Lung (tissue), 12 donors: ENCODE results near the gene CLTC. TPM values are rescaled to one million over a fixed set of nuclear protein-coding genes. Genes with fewer than 3 reads are reported as not detected.
A peak's percentile ranks its signal among the peaks of the same experiment; 100 is the strongest.

ENCODE experiments used
- ATAC-seq: fragments of 200-7000 bp; cut with Tn5 transposase; one replicate; pipeline ENCODE4 v1.9.1; 2020; ENCODE audit warnings: moderate number of reproducible peaks; ENCODE audit not compliant: insufficient read depth, low FRiP score
- DNase-seq, 3 donors: peaks; one replicate each; pipeline ENCODE4 v3.0.0-alpha.2; 2013 to 2017
- H3K27ac ChIP-seq, 2 donors: one replicate each; pipeline ENCODE4 v1.5.1; 2013; ENCODE audit warnings: mild to moderate bottlenecking in 2 of 2, moderate library complexity in 2 of 2, control low read depth in 1 of 2, inconsistent platforms in 1 of 2, low read depth in 1 of 2, low read length in 1 of 2
- H3K27me3 ChIP-seq, 3 donors: one replicate each; pipeline ENCODE4 v1.5.1; 2013; ENCODE audit warnings: low read length in 2 of 3; ENCODE audit not compliant: control insufficient read depth in 3 of 3, insufficient read depth in 3 of 3
- H3K36me3 ChIP-seq, 4 donors: one replicate each; pipeline ENCODE4 v1.5.1; 2013; ENCODE audit warnings: low read length in 4 of 4, mild to moderate bottlenecking in 1 of 4, moderate library complexity in 1 of 4; ENCODE audit not compliant: control insufficient read depth in 4 of 4, insufficient read depth in 4 of 4
- H3K4me1 ChIP-seq, 5 donors: one replicate each; pipeline ENCODE4 v1.5.1; 2013; ENCODE audit warnings: low read length in 5 of 5, mild to moderate bottlenecking in 2 of 5, moderate library complexity in 1 of 5; ENCODE audit not compliant: control insufficient read depth in 5 of 5, insufficient read depth in 5 of 5
- H3K4me3 ChIP-seq: one replicate; pipeline ENCODE4 v1.5.1; 2013; ENCODE audit warnings: mild to moderate bottlenecking, control low read depth, moderate library complexity
- H3K9ac ChIP-seq, 2 donors: one replicate each; pipeline ENCODE4 v1.5.1; 2013; ENCODE audit warnings: low read length in 2 of 2, control low read depth in 1 of 2; ENCODE audit not compliant: insufficient read depth in 1 of 2
- H3K9me3 ChIP-seq, 4 donors: one replicate each; pipeline ENCODE4 v1.5.1; 2013; ENCODE audit warnings: low read length in 3 of 4, mild to moderate bottlenecking in 1 of 4, moderate library complexity in 1 of 4; ENCODE audit not compliant: control insufficient read depth in 4 of 4, insufficient read depth in 3 of 4
- WGBS, 2 donors: extraction: QIAGEN DNeasy Blood & Tissue Kit; methylation state at CpG; one replicate each; pipeline ENCODE4 v1.1.7; 2013; 5-methylcytosine and 5-hydroxymethylcytosine counted together
- polyA plus RNA-seq, 2 donors: library from polyadenylated mRNA; stranded (reverse); fragments of 200-250 nt; gene quantifications; one replicate each; pipeline ENCODE4 v1.2.1, GENCODE V29; 2013
- total RNA-seq, 2 donors: library from RNA; depleted of rRNA in 1 of 2; stranded (reverse); fragments of >200 nt in 1 of 2; gene quantifications; one replicate each; pipeline ENCODE4 v1.2.1, GENCODE V29; 2014 to 2021
- TF ChIP-seq, protein P1 (sequence below): IDR thresholded peaks from 2 replicates; pipeline ENCODE4 v1.5.1; 2012; ENCODE audit warnings: mild to moderate bottlenecking; ENCODE audit errors: control extremely low read depth, extremely low read depth
- donor health status: control.
- donor health status: control.
- donor health status: Bipolar disorder and iron deficiency.
- donor health status: healthy.
- donor health status: DM: yes; HTN: yes; CAD: no.

CLTC gene
- total and polyA plus RNA-seq, 4 donors = 87.7 to 246 (median 162) TPM

DNA sequence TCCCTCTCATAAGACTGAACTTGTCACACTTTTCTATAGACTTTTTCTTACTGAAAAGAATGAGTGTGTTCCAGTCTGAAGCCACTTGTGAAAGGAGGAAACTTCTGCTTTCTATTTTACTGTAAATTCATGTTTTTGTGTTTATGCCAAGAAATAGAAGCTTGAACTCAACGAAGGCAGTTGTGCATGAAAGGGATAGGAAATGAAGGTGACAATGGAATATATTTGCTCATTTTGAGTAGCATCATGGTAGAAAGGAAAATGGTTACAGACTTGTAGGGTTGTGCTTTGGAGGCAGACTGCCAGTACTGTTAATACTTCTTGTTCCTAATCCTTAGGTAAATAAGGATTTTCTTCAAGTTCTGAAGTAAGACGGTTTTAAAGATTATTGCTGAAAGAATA is 8.1 kb downstream of the CLTC start:
- Histone ChIP-seq H3K36me3 (peaks cover 0 to 5% (median 1%) of the 10 kb centered on the region in 4 donors), H3K27ac (no peak overlapping the region), H3K4me1 (peaks cover 0 to 28% (median 20%) of the 10 kb centered on the region in 5 donors), H3K9ac (peak overlapping the region in 1 of 2 donors; percentile 8), H3K27me3 (no peaks in the 10 kb centered on the region), H3K4me3 (no peak overlapping the region), H3K9me3 (no peaks in the 10 kb centered on the region)
- ATAC-seq (no peak), DNase-seq (peak in 1 of 3 donors; percentile 49)
- TF ChIP-seq, protein P1, sequence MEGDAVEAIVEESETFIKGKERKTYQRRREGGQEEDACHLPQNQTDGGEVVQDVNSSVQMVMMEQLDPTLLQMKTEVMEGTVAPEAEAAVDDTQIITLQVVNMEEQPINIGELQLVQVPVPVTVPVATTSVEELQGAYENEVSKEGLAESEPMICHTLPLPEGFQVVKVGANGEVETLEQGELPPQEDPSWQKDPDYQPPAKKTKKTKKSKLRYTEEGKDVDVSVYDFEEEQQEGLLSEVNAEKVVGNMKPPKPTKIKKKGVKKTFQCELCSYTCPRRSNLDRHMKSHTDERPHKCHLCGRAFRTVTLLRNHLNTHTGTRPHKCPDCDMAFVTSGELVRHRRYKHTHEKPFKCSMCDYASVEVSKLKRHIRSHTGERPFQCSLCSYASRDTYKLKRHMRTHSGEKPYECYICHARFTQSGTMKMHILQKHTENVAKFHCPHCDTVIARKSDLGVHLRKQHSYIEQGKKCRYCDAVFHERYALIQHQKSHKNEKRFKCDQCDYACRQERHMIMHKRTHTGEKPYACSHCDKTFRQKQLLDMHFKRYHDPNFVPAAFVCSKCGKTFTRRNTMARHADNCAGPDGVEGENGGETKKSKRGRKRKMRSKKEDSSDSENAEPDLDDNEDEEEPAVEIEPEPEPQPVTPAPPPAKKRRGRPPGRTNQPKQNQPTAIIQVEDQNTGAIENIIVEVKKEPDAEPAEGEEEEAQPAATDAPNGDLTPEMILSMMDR = no peak
- 15 to 21% methylated on average over 2 of the region's 2 CpGs for WGBS, 2 donors

DNA sequence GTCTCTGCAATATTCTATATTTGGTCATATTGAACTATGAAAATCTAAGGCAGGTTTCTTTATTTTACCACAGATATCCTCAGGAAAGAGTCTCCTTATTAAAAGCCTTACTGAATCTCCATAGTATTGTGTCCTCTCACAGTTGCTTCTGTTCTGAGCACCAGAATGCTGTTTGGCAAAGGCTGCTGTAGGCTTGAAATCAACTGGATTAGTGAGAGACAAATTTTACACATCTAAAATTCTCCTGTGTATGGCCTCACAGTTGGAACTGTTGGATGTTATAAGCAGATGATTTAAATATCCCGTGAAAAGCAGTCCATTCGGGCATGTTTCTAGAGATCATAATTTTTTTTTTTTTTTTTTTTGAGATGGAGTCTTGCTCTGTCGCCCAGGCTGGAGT is 9.5 kb downstream of the CLTC start:
- H3K36me3 ChIP-seq = peaks cover 0 to 5% (median 1%) of the 10 kb centered on the region in 4 donors
- H3K27me3 ChIP-seq = no peaks in the 10 kb centered on the region
- DNase-seq = no peak
- no peaks in the 10 kb centered on the region for H3K9me3 ChIP-seq
- TF ChIP-seq, protein P1 = no peak
- no peak overlapping the region for H3K27ac ChIP-seq
- no peak overlapping the region for H3K9ac ChIP-seq
- ATAC-seq = no peak
- no peak overlapping the region for H3K4me3 ChIP-seq
- whole genome bisulfite sequencing, 2 donors = 90 to 94% methylated on average over 3 of the region's 3 CpGs
- H3K4me1 ChIP-seq = peaks cover 4 to 29% (median 26%) of the 10 kb centered on the region in 5 donors

DNA sequence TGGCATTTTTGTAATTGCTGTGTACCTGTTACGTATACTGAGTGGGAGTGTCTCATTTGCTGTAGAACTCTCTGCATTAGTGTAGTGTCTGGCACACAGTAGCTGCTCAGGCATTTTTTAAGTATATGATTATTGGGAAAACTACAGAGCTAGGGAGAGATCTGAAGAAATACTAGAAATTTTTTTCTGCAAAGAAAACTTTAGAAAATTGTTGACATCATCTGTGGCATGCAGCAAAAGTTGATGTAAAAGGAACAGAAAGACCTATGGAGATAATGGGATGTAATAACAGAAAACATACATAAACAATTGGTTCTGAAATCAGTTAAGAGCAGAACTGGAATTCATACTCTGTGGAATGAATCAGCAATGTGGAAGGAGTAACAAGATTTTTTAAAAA is 11.6 kb downstream of the CLTC start:
- no peak for ATAC-seq
- H3K27ac ChIP-seq = no peak overlapping the region

More for the DNA sequence above, 11.6 kb downstream of the CLTC start:
- Histone ChIP-seq H3K9me3 (no peaks in the 10 kb centered on the region), H3K36me3 (peaks cover 0 to 3% (median 0%) of the 10 kb centered on the region in 4 donors), H3K4me3 (no peak overlapping the region), H3K9ac (no peak overlapping the region), H3K27me3 (no peaks in the 10 kb centered on the region), H3K4me1 (peaks cover 14 to 42% (median 22%) of the 10 kb centered on the region in 5 donors)
- TF ChIP-seq, protein P1 = no peak
- 88 to 91% methylated on average over 1 of the region's 1 CpG for WGBS, 2 donors
- no peak for DNase-seq
